H1 (cell line): Measurements from ENCODE around the gene ZIC3. TPM values are rescaled to one million over a fixed set of nuclear protein-coding genes. Genes with fewer than 3 reads are reported as not detected.

Experiments used
- CTCF ChIA-PET: fragments of 300-600 bp; sonication (Branson Sonifier 250); formaldehyde crosslinking; loops from one replicate; lab custom pipeline; 2021; ENCODE audit not compliant: partially characterized antibody; lab: Charles Lee
- POLR2A ChIA-PET: fragments of 300-600 bp; sonication (Branson Sonifier 250); formaldehyde crosslinking; loops from one replicate; lab custom pipeline; 2021; ENCODE audit warnings: inconsistent platforms; ENCODE audit not compliant: partially characterized antibody; lab: Charles Lee
- DNase-seq, 2 experiments: peaks; one replicate each; pipeline versions ENCODE4 v3.0.0 to v3.0.0-alpha.2; 2010 to 2022; ENCODE audit warnings: low spot score in 2 of 2, low read depth in 1 of 2, mixed read lengths in 1 of 2
- FAIRE-seq: peaks from 2 replicates; lab custom pipeline; 2011; peaks lifted over from hg19 to GRCh38; lab: Jason Lieb, UNC
- H2AFZ ChIP-seq: 2 replicates; pipeline ENCODE4 v1.8.1; 2012; ENCODE audit warnings: low read length, inconsistent platforms
- H2AK5ac ChIP-seq: 2 replicates; pipeline ENCODE4 v1.6.1; 2013; ENCODE audit warnings: low read depth, low read length
- H2BK120ac ChIP-seq: replicated peaks from 2 replicates; pipeline ENCODE3; 2013; ENCODE audit warnings: low read depth, low read length, inconsistent platforms
- H2BK12ac ChIP-seq: 2 replicates; pipeline ENCODE4 v1.6.1; 2013; ENCODE audit warnings: low read depth, low read length
- H2BK15ac ChIP-seq: 2 replicates; pipeline ENCODE4 v1.6.1; 2013; ENCODE audit warnings: low read length
- H2BK20ac ChIP-seq: 2 replicates; pipeline ENCODE4 v1.6.1; 2013; ENCODE audit warnings: low read length
- H2BK5ac ChIP-seq: 2 replicates; pipeline ENCODE4 v1.6.1; 2013; ENCODE audit warnings: low read depth, low read length
- H3K14ac ChIP-seq: 2 replicates; pipeline ENCODE4 v1.6.1; 2013; ENCODE audit warnings: inconsistent platforms; ENCODE audit not compliant: insufficient read length
- H3K18ac ChIP-seq: 2 replicates; pipeline ENCODE4 v1.6.1; 2013; ENCODE audit warnings: low read length; ENCODE audit errors: extremely low read depth
- H3K23ac ChIP-seq: 2 replicates; pipeline ENCODE4 v1.6.1; 2013; ENCODE audit warnings: inconsistent platforms; ENCODE audit not compliant: insufficient read length
- H3K23me2 ChIP-seq: 2 replicates; pipeline ENCODE4 v1.6.1; 2013; ENCODE audit warnings: low read depth, low read length
- H3K27ac ChIP-seq: 2 replicates; pipeline ENCODE4 v1.6.1; 2011; ENCODE audit warnings: low read depth, low read length, inconsistent platforms
- H3K27me3 ChIP-seq, 4 experiments: replicated peaks in 1 of 4; 1 replicate in 1 of 4; 2 replicates in 3 of 4; pipeline versions ENCODE4 v1.6.1 to v1.8.1; 2011 to 2013; ENCODE audit warnings: low read length in 3 of 4, mild to moderate bottlenecking in 3 of 4, inconsistent platforms in 2 of 4, mixed read lengths in 2 of 4, moderate library complexity in 1 of 4; ENCODE audit not compliant: control insufficient read depth in 3 of 4, insufficient read depth in 3 of 4; ENCODE audit errors: extremely low read depth in 1 of 4
- H3K36me3 ChIP-seq, 4 experiments: 2 replicates each; pipeline versions ENCODE4 v1.6.1 to v1.8.1; 2011 to 2013; ENCODE audit warnings: mild to moderate bottlenecking in 4 of 4, low read length in 3 of 4, moderate library complexity in 2 of 4, control low read depth in 1 of 4, inconsistent platforms in 1 of 4; ENCODE audit not compliant: insufficient read depth in 4 of 4, control insufficient read depth in 2 of 4
- H3K4ac ChIP-seq: replicated peaks from 2 replicates; pipeline ENCODE3; 2013; ENCODE audit warnings: low read length, low read depth, mixed read lengths, inconsistent platforms; ENCODE audit not compliant: insufficient read length
- H3K4me1 ChIP-seq, 4 experiments: replicated peaks in 1 of 4; 1 replicate in 1 of 4; 2 replicates in 3 of 4; pipeline versions ENCODE4 v1.6.1 to v1.8.1; 2011 to 2013; ENCODE audit warnings: low read length in 3 of 4, inconsistent platforms in 2 of 4, mixed read lengths in 1 of 4; ENCODE audit not compliant: insufficient read depth in 4 of 4, control insufficient read depth in 3 of 4
- H3K4me2 ChIP-seq, 2 experiments: 2 replicates each; pipeline versions ENCODE4 v1.6.1 to v1.8.1; 2011 to 2013; ENCODE audit warnings: low read depth in 2 of 2, low read length in 2 of 2, control low read depth in 1 of 2, inconsistent platforms in 1 of 2, mild to moderate bottlenecking in 1 of 2; ENCODE audit not compliant: insufficient read depth in 1 of 2
- H3K4me3 ChIP-seq, 4 experiments: fragments of 200-600, 300-600 bp in 1 of 4; sonication (generic), shearing (Covaris generic), sonication (Bioruptor Twin) in 1 of 4; 2 replicates each; pipeline versions ENCODE4 v1.5.1 to v1.8.1; 2011 to 2016; ENCODE audit warnings: low read length in 4 of 4, low read depth in 3 of 4, control low read depth in 2 of 4, inconsistent platforms in 2 of 4, mild to moderate bottlenecking in 2 of 4, mixed read lengths in 1 of 4, moderate library complexity in 1 of 4; ENCODE audit not compliant: insufficient read depth in 2 of 4; ENCODE audit errors: extremely low read depth in 1 of 4
- H3K56ac ChIP-seq: replicated peaks from 2 replicates; pipeline ENCODE3; 2013; ENCODE audit warnings: low read depth, mild to moderate bottlenecking, mixed read lengths, low read length, inconsistent platforms; ENCODE audit not compliant: insufficient read length
- H3K79me1 ChIP-seq: 2 replicates; pipeline ENCODE4 v1.6.1; 2013; ENCODE audit warnings: low read depth, low read length, control low read depth
- H3K79me2 ChIP-seq, 2 experiments: 2 replicates each; pipeline versions ENCODE4 v1.6.1 to v1.8.1; 2012 to 2013; ENCODE audit warnings: low read length in 2 of 2, mild to moderate bottlenecking in 2 of 2, inconsistent platforms in 1 of 2; ENCODE audit not compliant: insufficient read depth in 2 of 2, control insufficient read depth in 1 of 2
- H3K9ac ChIP-seq, 4 experiments: replicated peaks in 1 of 4; 1 replicate in 1 of 4; 2 replicates in 3 of 4; pipeline versions ENCODE4 v1.6.1 to v1.8.1; 2011 to 2013; ENCODE audit warnings: low read depth in 3 of 4, low read length in 3 of 4, control low read depth in 2 of 4, mild to moderate bottlenecking in 2 of 4, moderate library complexity in 2 of 4, inconsistent platforms in 1 of 4; ENCODE audit errors: extremely low read depth in 1 of 4
- H3K9me3 ChIP-seq, 2 experiments: 2 replicates each; pipeline versions ENCODE4 v1.6.1 to v1.8.1; 2012 to 2013; ENCODE audit warnings: mild to moderate bottlenecking in 2 of 2, moderate library complexity in 2 of 2, control low read depth in 1 of 2, inconsistent platforms in 1 of 2, low read depth in 1 of 2, low read length in 1 of 2, mixed read lengths in 1 of 2; ENCODE audit not compliant: insufficient read depth in 2 of 2
- H4K20me1 ChIP-seq, 2 experiments: replicated peaks in 1 of 2; 2 replicates each; pipeline versions ENCODE3 to v1.8.1; 2011 to 2013; ENCODE audit warnings: inconsistent platforms in 2 of 2, low read length in 2 of 2, mild to moderate bottlenecking in 1 of 2; ENCODE audit not compliant: insufficient read depth in 2 of 2, control insufficient read depth in 1 of 2
- H4K5ac ChIP-seq: 2 replicates; pipeline ENCODE4 v1.6.1; 2013; ENCODE audit warnings: low read length, low read depth, mixed read lengths, inconsistent platforms; ENCODE audit not compliant: insufficient read length
- H4K8ac ChIP-seq: 2 replicates; pipeline ENCODE4 v1.8.0; 2013; ENCODE audit warnings: mild to moderate bottlenecking, moderate library complexity, low read length, inconsistent platforms; ENCODE audit not compliant: insufficient read depth; ENCODE audit errors: extremely low read depth
- H4K91ac ChIP-seq: replicated peaks from 2 replicates; pipeline ENCODE3; 2013; ENCODE audit warnings: low read length, mixed read lengths, inconsistent platforms; ENCODE audit not compliant: insufficient read length
- ATF3 ChIP-seq: IDR thresholded peaks from 2 replicates; pipeline ENCODE4 v1.6.1; 2011; ENCODE audit warnings: low read depth, mild to moderate bottlenecking, low read length; ENCODE audit not compliant: insufficient read depth
- BACH1 ChIP-seq: IDR thresholded peaks from 2 replicates; pipeline ENCODE4 v1.6.1; 2012; ENCODE audit warnings: low read length, improper control_type of control experiment
- BCL11A ChIP-seq, 2 experiments: IDR thresholded peaks; one replicate each; pipeline ENCODE4 v1.6.1; 2011; ENCODE audit warnings: low read depth in 2 of 2, low read length in 2 of 2, mild to moderate bottlenecking in 2 of 2
- CHD1 ChIP-seq: IDR thresholded peaks from 2 replicates; pipeline ENCODE4 v1.6.1; 2012; ENCODE audit warnings: low read depth, low read length, improper control_type of control experiment
- CREB1 ChIP-seq: IDR thresholded peaks from 2 replicates; pipeline ENCODE4 v1.6.1; 2012; ENCODE audit warnings: inconsistent platforms
- FOSL1 ChIP-seq: IDR thresholded peaks from 2 replicates; pipeline ENCODE4 v1.6.1; 2011; ENCODE audit warnings: mild to moderate bottlenecking, low read depth, low read length, moderate library complexity; ENCODE audit not compliant: insufficient read depth
- GABPA ChIP-seq: IDR thresholded peaks from 2 replicates; pipeline ENCODE4 v1.6.1; 2011; ENCODE audit warnings: mild to moderate bottlenecking, low read length, moderate library complexity, borderline replicate concordance; ENCODE audit not compliant: insufficient read depth
- HDAC2 ChIP-seq, 2 experiments: fragments of 300-600 bp in 1 of 2; sonication (generic) in 1 of 2; IDR thresholded peaks; 2 replicates each; pipeline ENCODE4 v1.6.1; 2011 to 2012; ENCODE audit warnings: low read depth in 2 of 2, low read length in 2 of 2, mild to moderate bottlenecking in 2 of 2, moderate library complexity in 2 of 2, borderline replicate concordance in 1 of 2, inconsistent platforms in 1 of 2
- JUND ChIP-seq: IDR thresholded peaks from 2 replicates; pipeline ENCODE4 v1.6.1; 2011; ENCODE audit warnings: mild to moderate bottlenecking, improper control_type of control experiment, low read length
- KDM5A ChIP-seq: fragments of 200-600 bp; IDR thresholded peaks from 2 replicates; pipeline ENCODE4 v1.7.1; 2012; ENCODE audit warnings: mild to moderate bottlenecking, low read length, inconsistent platforms, mixed read lengths
- POU5F1 ChIP-seq: IDR thresholded peaks from 2 replicates; pipeline ENCODE4 v1.6.1; 2011; ENCODE audit warnings: low read depth, mild to moderate bottlenecking, low read length, moderate library complexity
- RXRA ChIP-seq: IDR thresholded peaks from 2 replicates; pipeline ENCODE4 v1.6.1; 2011; ENCODE audit warnings: low read depth, mild to moderate bottlenecking, low read length, moderate library complexity; ENCODE audit not compliant: insufficient read depth
- TAF1 ChIP-seq: IDR thresholded peaks from 2 replicates; pipeline ENCODE4 v1.6.1; 2011; ENCODE audit warnings: mild to moderate bottlenecking, low read depth, low read length
- TBP ChIP-seq: IDR thresholded peaks from 2 replicates; pipeline ENCODE4 v1.6.1; 2011; ENCODE audit warnings: low read depth, low read length, improper control_type of control experiment
- WGBS, 2 experiments: shearing (Covaris generic) in 1 of 2; methylation state at CpG; one replicate each; pipeline versions ENCODE4 v1.1.6 to v1.1.7; 2013 to 2015; ENCODE audit warnings: low lambda C conversion rate in 2 of 2, mixed read lengths in 2 of 2, inconsistent platforms in 1 of 2, low coverage in 1 of 2, missing lambda C conversion rate in 1 of 2; ENCODE audit not compliant: insufficient replicate concordance in 2 of 2, insufficient coverage in 1 of 2, insufficient read length in 1 of 2; ENCODE audit errors: extremely low coverage in 1 of 2, missing lambda C conversion rate in 1 of 2; 5-methylcytosine and 5-hydroxymethylcytosine counted together
- polyA plus RNA-seq, 7 experiments: library from polyadenylated mRNA; depleted of rRNA in 3 of 7; stranded (reverse) in 5 of 7; unstranded in 2 of 7; fragments of >200 nt in 5 of 7; fragments of 200-250 nt in 2 of 7; gene quantifications; 1 replicate in 5 of 7; 2 replicates in 1 of 7; 4 replicates in 1 of 7; pipeline versions ENCODE4 v1.2.1 to v1.2.3, GENCODE V29; 2011 to 2013; ENCODE audit warnings: missing spikeins in 2 of 7, mixed read lengths in 2 of 7
- total RNA-seq: library from RNA; stranded (reverse); fragmentation: NEBNext Ultra II Directional; extraction: Animal tissue kit (Norgen Biotek cat#: 25700); gene quantifications from 2 replicates; pipeline ENCODE4 v1.2.1, GENCODE V29; 2021

The ZIC3 gene
- total and polyA plus RNA-seq, 2 of the 8 experiments (the other 6 are each of a cell fraction or from before 2014, with no cell fraction given): 53.7 to 73.1 TPM

- Histone ChIP-seq H3K4ac (no peak overlapping the region), H2BK12ac (no peak overlapping the region), H2AFZ (no peak overlapping the region), H3K14ac (no peak overlapping the region), H3K27me3 (peaks cover 30 to 55% (median 48%) of the 10 kb centered on the region in 4 experiments), H3K36me3 (no peaks in the 10 kb centered on the region), H3K27ac (no peak overlapping the region), H3K4me3 (peak overlapping the region; percentile 36 to 62 (median 43); a peak in 7 of 8 replicates), H3K9me3 (no peaks in the 10 kb centered on the region), H2BK5ac (no peak overlapping the region), H3K23ac (no peak overlapping the region), H4K8ac (no peak overlapping the region), H2BK120ac (no peak overlapping the region), H3K79me2 (no peaks in the 10 kb centered on the region; a peak in 1 of 4 replicates), H3K4me2 (peak overlapping the region; percentile 67 to 96), H4K20me1 (no peaks in the 10 kb centered on the region), H3K23me2 (peaks cover 6% of the 10 kb centered on the region; the same call in 1 of the 2 replicates), H3K4me1 (peaks cover 7 to 23% (median 16%) of the 10 kb centered on the region in 4 experiments; a peak in 6 of 7 replicates), H3K79me1 (no peaks in the 10 kb centered on the region), H4K5ac (no peak overlapping the region), H2BK20ac (no peak overlapping the region), H2BK15ac (no peak overlapping the region), H3K18ac (peak overlapping the region; percentile 48), H2AK5ac (no peak overlapping the region), H4K91ac (peak overlapping the region; percentile 65), H3K9ac (peak overlapping the region in 1 of 4 experiments; percentile 28; a peak in 1 of 7 replicates), H3K56ac (no peak overlapping the region)
- FAIRE-seq (no peak), DNase-seq (peak in 1 of 2 experiments; percentile 50)
- ChIA-PET POLR2A (interaction anchor here (0.8 to 7.8 kb wide), 5 partner anchors 10 to 115 kb away, joined by 3 to 105 read pairs (median 6); partner anchors contain the start of gene ZIC3), CTCF (interaction anchor here (0.7 to 7.8 kb wide), 7 partner anchors 15 to 377 kb away, joined by 3 to 29 read pairs (median 4); no protein-coding TSS in a partner anchor)
- 0% methylated on average over 10 of the region's 14 CpGs; no CpG with 5 or more reads in 1 of the 2 experiments for WGBS, 2 experiments
- TF ChIP-seq KDM5A (no peak), HDAC2 (IDR thresholded peaks at IDR 0.05; ENCODE audit: borderline replicate concordance in 1 of 2, low read depth in 2 of 2, low read length in 2 of 2) (no peak), TAF1 (no peak), BCL11A (IDR thresholded peaks at IDR 0.05; ENCODE audit: low read depth in 2 of 2, low read length in 2 of 2) (no peak), GABPA (no peak), CHD1 (no peak), CREB1 (no peak), TBP (no peak), BACH1 (no peak), JUND (no peak), ATF3 (no peak), POU5F1 (no peak), RXRA (no peak), FOSL1 (no peak)
Measured at GRCh38 chrX:137548261-137548660, 17.7 kb upstream of the ZIC3 start.
